Measurements from ENCODE around the gene ADAMTS14.

- no peak for TF ChIP-seq CTCF (IDR thresholded peaks at IDR 0.05)
- TF ChIP-seq ZFX (IDR thresholded peaks at IDR 0.05; ENCODE audit: borderline replicate concordance): no peak
These were observed 60.7 kb downstream of the ADAMTS14 start for GRCh38 chr10:70733051-70733450.

All from 22Rv1 (cell line).